ENCODE results near the gene CMTM2. TPM values are rescaled to one million over a fixed set of nuclear protein-coding genes. Genes with fewer than 3 reads are reported as not detected.

The CMTM2 gene
- polyA plus RNA-seq, 1 donor from 2014 or later, result 0.25 TPM

DNA sequence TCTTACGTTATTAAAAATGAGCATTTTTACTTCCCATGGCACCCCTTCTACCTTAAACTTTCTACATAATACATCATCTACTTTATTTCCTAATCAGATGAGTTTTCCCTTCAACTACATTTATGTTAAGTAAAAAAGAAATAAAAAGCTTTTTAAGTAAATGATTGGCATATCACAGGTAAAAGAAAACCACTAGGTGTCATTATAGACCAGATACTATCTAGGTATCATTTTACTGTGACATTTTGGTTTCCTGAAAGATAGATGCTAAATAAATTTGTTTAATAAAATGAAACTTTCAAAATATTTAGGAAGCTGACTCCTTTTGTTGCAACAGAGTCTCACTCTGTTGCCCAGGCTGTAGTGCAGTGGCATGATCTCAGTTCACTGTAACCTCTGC is 16.9 kb upstream of the CMTM2 start:
- no peaks in the 10 kb centered on the region for H3F3A ChIP-seq (ENCODE audit: insufficient read depth, low read length, poor library complexity, severe bottlenecking)
- TF ChIP-seq, protein P1, sequence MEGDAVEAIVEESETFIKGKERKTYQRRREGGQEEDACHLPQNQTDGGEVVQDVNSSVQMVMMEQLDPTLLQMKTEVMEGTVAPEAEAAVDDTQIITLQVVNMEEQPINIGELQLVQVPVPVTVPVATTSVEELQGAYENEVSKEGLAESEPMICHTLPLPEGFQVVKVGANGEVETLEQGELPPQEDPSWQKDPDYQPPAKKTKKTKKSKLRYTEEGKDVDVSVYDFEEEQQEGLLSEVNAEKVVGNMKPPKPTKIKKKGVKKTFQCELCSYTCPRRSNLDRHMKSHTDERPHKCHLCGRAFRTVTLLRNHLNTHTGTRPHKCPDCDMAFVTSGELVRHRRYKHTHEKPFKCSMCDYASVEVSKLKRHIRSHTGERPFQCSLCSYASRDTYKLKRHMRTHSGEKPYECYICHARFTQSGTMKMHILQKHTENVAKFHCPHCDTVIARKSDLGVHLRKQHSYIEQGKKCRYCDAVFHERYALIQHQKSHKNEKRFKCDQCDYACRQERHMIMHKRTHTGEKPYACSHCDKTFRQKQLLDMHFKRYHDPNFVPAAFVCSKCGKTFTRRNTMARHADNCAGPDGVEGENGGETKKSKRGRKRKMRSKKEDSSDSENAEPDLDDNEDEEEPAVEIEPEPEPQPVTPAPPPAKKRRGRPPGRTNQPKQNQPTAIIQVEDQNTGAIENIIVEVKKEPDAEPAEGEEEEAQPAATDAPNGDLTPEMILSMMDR (IDR thresholded peaks at IDR 0.05; ENCODE audit: poor library complexity, severe bottlenecking), result peak; percentile 41
- TF ChIP-seq, protein P2, sequence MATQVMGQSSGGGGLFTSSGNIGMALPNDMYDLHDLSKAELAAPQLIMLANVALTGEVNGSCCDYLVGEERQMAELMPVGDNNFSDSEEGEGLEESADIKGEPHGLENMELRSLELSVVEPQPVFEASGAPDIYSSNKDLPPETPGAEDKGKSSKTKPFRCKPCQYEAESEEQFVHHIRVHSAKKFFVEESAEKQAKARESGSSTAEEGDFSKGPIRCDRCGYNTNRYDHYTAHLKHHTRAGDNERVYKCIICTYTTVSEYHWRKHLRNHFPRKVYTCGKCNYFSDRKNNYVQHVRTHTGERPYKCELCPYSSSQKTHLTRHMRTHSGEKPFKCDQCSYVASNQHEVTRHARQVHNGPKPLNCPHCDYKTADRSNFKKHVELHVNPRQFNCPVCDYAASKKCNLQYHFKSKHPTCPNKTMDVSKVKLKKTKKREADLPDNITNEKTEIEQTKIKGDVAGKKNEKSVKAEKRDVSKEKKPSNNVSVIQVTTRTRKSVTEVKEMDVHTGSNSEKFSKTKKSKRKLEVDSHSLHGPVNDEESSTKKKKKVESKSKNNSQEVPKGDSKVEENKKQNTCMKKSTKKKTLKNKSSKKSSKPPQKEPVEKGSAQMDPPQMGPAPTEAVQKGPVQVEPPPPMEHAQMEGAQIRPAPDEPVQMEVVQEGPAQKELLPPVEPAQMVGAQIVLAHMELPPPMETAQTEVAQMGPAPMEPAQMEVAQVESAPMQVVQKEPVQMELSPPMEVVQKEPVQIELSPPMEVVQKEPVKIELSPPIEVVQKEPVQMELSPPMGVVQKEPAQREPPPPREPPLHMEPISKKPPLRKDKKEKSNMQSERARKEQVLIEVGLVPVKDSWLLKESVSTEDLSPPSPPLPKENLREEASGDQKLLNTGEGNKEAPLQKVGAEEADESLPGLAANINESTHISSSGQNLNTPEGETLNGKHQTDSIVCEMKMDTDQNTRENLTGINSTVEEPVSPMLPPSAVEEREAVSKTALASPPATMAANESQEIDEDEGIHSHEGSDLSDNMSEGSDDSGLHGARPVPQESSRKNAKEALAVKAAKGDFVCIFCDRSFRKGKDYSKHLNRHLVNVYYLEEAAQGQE (IDR thresholded peaks at IDR 0.05; ENCODE audit: borderline replicate concordance), result no peak
- TF ChIP-seq RAD21 (conservative IDR thresholded peaks at IDR 0.05), result peak; percentile 34
- H3K27ac ChIP-seq (ENCODE audit: low read length), result no peak overlapping the region
- H3K36me3 ChIP-seq (ENCODE audit: insufficient read depth, low read length), result no peaks in the 10 kb centered on the region
- H2AFZ ChIP-seq (ENCODE audit: low read depth, low read length), result no peak overlapping the region
- no peaks in the 10 kb centered on the region for H3K79me2 ChIP-seq (replicated peaks; ENCODE audit: insufficient read depth, low read length)
- no peaks in the 10 kb centered on the region for H3K9me3 ChIP-seq (ENCODE audit: low read length)
- H3K9me2 ChIP-seq (ENCODE audit: insufficient read depth, low read length), result no peaks in the 10 kb centered on the region
- H4K20me1 ChIP-seq (ENCODE audit: insufficient read depth), result no peaks in the 10 kb centered on the region
- no peaks in the 10 kb centered on the region for H3K27me3 ChIP-seq (ENCODE audit: insufficient read depth, low read depth, low read length)
- H3K4me2 ChIP-seq (ENCODE audit: low read length), result no peak overlapping the region
- no peak overlapping the region for H3K9ac ChIP-seq (ENCODE audit: low read length)
- H3K4me3 ChIP-seq (ENCODE audit: low read length), result no peak overlapping the region

DNA sequence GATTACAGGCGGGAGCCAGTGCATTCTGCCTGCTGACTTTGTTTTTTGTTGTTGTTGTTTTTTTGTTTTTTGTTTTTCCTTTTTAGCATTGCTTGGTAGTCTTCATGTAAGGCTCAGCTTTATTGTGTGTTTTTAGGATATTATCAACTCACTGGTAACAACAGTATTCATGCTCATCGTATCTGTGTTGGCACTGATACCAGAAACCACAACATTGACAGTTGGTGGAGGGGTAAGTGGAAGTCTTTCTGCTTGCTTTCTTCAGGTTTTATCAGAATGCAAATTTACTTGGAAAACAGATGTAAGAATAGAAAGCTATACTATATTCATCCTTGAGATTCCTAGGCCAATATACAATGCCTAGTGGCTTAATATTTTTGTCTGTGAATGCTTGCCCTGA is 16.3 kb upstream of the CMTM2 start:
- Histone ChIP-seq H3K36me3 (ENCODE audit: insufficient read depth, low read length) (no peaks in the 10 kb centered on the region), H2AFZ (ENCODE audit: low read depth, low read length) (no peak overlapping the region), H3K27me3 (ENCODE audit: insufficient read depth, low read depth, low read length) (no peaks in the 10 kb centered on the region), H3K27ac (ENCODE audit: low read length) (no peak overlapping the region), H3K4me2 (ENCODE audit: low read length) (no peak overlapping the region), H3K79me2 (replicated peaks; ENCODE audit: insufficient read depth, low read length) (no peaks in the 10 kb centered on the region), H3F3A (ENCODE audit: insufficient read depth, low read length, poor library complexity, severe bottlenecking) (no peaks in the 10 kb centered on the region), H3K9ac (ENCODE audit: low read length) (no peak overlapping the region), H3K9me3 (ENCODE audit: low read length) (no peaks in the 10 kb centered on the region), H4K20me1 (ENCODE audit: insufficient read depth) (no peaks in the 10 kb centered on the region), H3K9me2 (ENCODE audit: insufficient read depth, low read length) (no peaks in the 10 kb centered on the region), H3K4me3 (ENCODE audit: low read length) (no peak overlapping the region)
- TF ChIP-seq, protein P1 (IDR thresholded peaks at IDR 0.05; ENCODE audit: poor library complexity, severe bottlenecking), result no peak
- TF ChIP-seq EZH2 (IDR thresholded peaks at IDR 0.05; ENCODE audit: borderline replicate concordance, insufficient read depth, low read length, poor library complexity, severe bottlenecking), result no peak
- TF ChIP-seq, protein P2 (IDR thresholded peaks at IDR 0.05; ENCODE audit: borderline replicate concordance), result no peak
- no peak for TF ChIP-seq SMC3 (conservative IDR thresholded peaks at IDR 0.05; ENCODE audit: poor library complexity)
- TF ChIP-seq MXI1 (conservative IDR thresholded peaks at IDR 0.05; ENCODE audit: poor library complexity, severe bottlenecking), result no peak
- no peak for TF ChIP-seq RAD21 (conservative IDR thresholded peaks at IDR 0.05)
- no peak for TF ChIP-seq POLR2AphosphoS5 (IDR thresholded peaks at IDR 0.05)
- TF ChIP-seq EP300 (conservative IDR thresholded peaks at IDR 0.05; ENCODE audit: poor library complexity, severe bottlenecking), result no peak
- TF ChIP-seq TAF1 (IDR thresholded peaks at IDR 0.05; ENCODE audit: low read depth), result no peak
